Measurements from ENCODE around the gene SCN8A. TPM values are rescaled to one million over a fixed set of nuclear protein-coding genes. Genes with fewer than 3 reads are reported as not detected.

The SCN8A gene
- total and polyA plus RNA-seq, 2 experiments from 2014 or later = 4.6 to 23.9 TPM

GRCh38 chr12:51860986-51861385 is 270.0 kb downstream of the SCN8A start:
- Histone ChIP-seq H3K27ac (ENCODE audit: low read depth) (no peak overlapping the region), H3K79me2 (replicated peaks; ENCODE audit: insufficient read depth) (no peaks in the 10 kb centered on the region), H3F3A (replicated peaks; ENCODE audit: low read depth) (peaks cover 36% of the 10 kb centered on the region), H2AFZ (no peak overlapping the region), H3K4me2 (no peak overlapping the region), H3K36me3 (ENCODE audit: insufficient read depth) (no peaks in the 10 kb centered on the region), H4K20me1 (replicated peaks; ENCODE audit: insufficient read depth) (no peaks in the 10 kb centered on the region), H3K9me2 (ENCODE audit: insufficient read depth) (no peaks in the 10 kb centered on the region), H3K4me1 (ENCODE audit: insufficient read depth) (peaks cover 49% of the 10 kb centered on the region), H3K27me3 (ENCODE audit: insufficient read depth) (peaks cover 23% of the 10 kb centered on the region), H3K4me3 (no peak overlapping the region)
- peaks cover 27% of the 10 kb centered on the region for H3K27me3 Mint-ChIP-seq (ENCODE audit: insufficient read depth, low read depth, poor library complexity)
- H3K4me1 Mint-ChIP-seq = peaks cover 44% of the 10 kb centered on the region
- no peaks in the 10 kb centered on the region; the same call in 2 of the 3 replicates for H3K9me3 Mint-ChIP-seq
- H3K27ac Mint-ChIP-seq = no peak overlapping the region
- ATAC-seq (no peak), DNase-seq (ENCODE audit: low spot score) (no peak)
- no peak overlapping the region for H3K4me3 Mint-ChIP-seq
- no peaks in the 10 kb centered on the region for H3K36me3 Mint-ChIP-seq (ENCODE audit: low read depth)
- TF ChIP-seq CTCF (conservative IDR thresholded peaks at IDR 0.05; ENCODE audit: low read depth in 2 of 2) (no peak), ZNF331 (CRISPR knock-in tag; IDR thresholded peaks at IDR 0.05; ENCODE audit: low read depth) (no peak), POLR2AphosphoS5 (IDR thresholded peaks at IDR 0.05; ENCODE audit: low read depth) (no peak), ETS1 (IDR thresholded peaks at IDR 0.05) (no peak), JUNB (IDR thresholded peaks at IDR 0.05; ENCODE audit: unreplicated experiment) (no peak), ZNF114 (CRISPR knock-in tag; IDR thresholded peaks at IDR 0.05) (no peak), CREB1 (CRISPR knock-in tag; IDR thresholded peaks at IDR 0.05; ENCODE audit: low read depth) (no peak), STAT1 (IDR thresholded peaks at IDR 0.05; ENCODE audit: unreplicated experiment) (no peak), EZH2phosphoT487 (IDR thresholded peaks at IDR 0.05; ENCODE audit: unreplicated experiment) (no peak), NANOG (IDR thresholded peaks at IDR 0.05; ENCODE audit: borderline replicate concordance) (no peak), EZH2 (IDR thresholded peaks at IDR 0.05; ENCODE audit: low read depth, unreplicated experiment) (no peak), ZNF462 (CRISPR knock-in tag; IDR thresholded peaks at IDR 0.05) (no peak), REST (IDR thresholded peaks at IDR 0.05; ENCODE audit: unreplicated experiment) (no peak)

Measured in GM23338 (cell line).